Trophoblast cell (in vitro differentiated cells and primary cell): Measurements from ENCODE around the gene ZNF778.
"Not testable (repeated sequence)": the region's sequence is repeated elsewhere in the genome, so short reads cannot be mapped to it uniquely, and the experiment has no call there.

Experiments
- DNase-seq, 2 donors: peaks; one replicate each; pipeline ENCODE4 v3.0.0-alpha.2; 2016
- H2AFZ ChIP-seq: 2 replicates; pipeline ENCODE4 v1.6.1; 2013; ENCODE audit warnings: low read length, moderate library complexity, mild to moderate bottlenecking; ENCODE audit not compliant: insufficient read depth, poor library complexity
- H2AK5ac ChIP-seq: 2 replicates; pipeline ENCODE4 v1.6.1; 2013; ENCODE audit warnings: mild to moderate bottlenecking, low read length
- H2BK120ac ChIP-seq: 2 replicates; pipeline ENCODE4 v1.6.1; 2013; ENCODE audit warnings: low read length, mild to moderate bottlenecking, moderate library complexity; ENCODE audit not compliant: insufficient read depth, poor library complexity
- H2BK12ac ChIP-seq: 2 replicates; pipeline ENCODE4 v1.6.1; 2013; ENCODE audit warnings: mild to moderate bottlenecking, low read length, moderate library complexity
- H2BK5ac ChIP-seq: 2 replicates; pipeline ENCODE4 v1.6.1; 2013; ENCODE audit warnings: low read length, low read depth, moderate library complexity, mild to moderate bottlenecking; ENCODE audit not compliant: poor library complexity
- H3K14ac ChIP-seq: 2 replicates; pipeline ENCODE4 v1.6.1; 2013; ENCODE audit warnings: mild to moderate bottlenecking, low read length
- H3K18ac ChIP-seq: 2 replicates; pipeline ENCODE4 v1.6.1; 2013; ENCODE audit warnings: mild to moderate bottlenecking, low read length
- H3K23ac ChIP-seq: 2 replicates; pipeline ENCODE4 v1.6.1; 2013; ENCODE audit warnings: low read length
- H3K27ac ChIP-seq: 2 replicates; pipeline ENCODE4 v1.5.1; 2013; ENCODE audit warnings: low read depth, mild to moderate bottlenecking, inconsistent platforms, low read length, moderate library complexity
- H3K27me3 ChIP-seq: 2 replicates; pipeline ENCODE4 v1.6.1; 2013; ENCODE audit warnings: inconsistent platforms, mild to moderate bottlenecking, low read length, moderate library complexity; ENCODE audit not compliant: insufficient read depth
- H3K36me3 ChIP-seq, 2 experiments: 1 replicate in 1 of 2; 2 replicates in 1 of 2; pipeline ENCODE4 v1.6.1; 2013; ENCODE audit warnings: low read length in 2 of 2, mild to moderate bottlenecking in 2 of 2, moderate library complexity in 1 of 2; ENCODE audit not compliant: insufficient read depth in 2 of 2, control insufficient read depth in 1 of 2
- H3K4ac ChIP-seq: 2 replicates; pipeline ENCODE4 v1.6.1; 2013; ENCODE audit warnings: low read depth, mild to moderate bottlenecking, low read length, moderate library complexity
- H3K4me1 ChIP-seq, 2 experiments: 1 replicate in 1 of 2; 2 replicates in 1 of 2; pipeline ENCODE4 v1.6.1; 2013; ENCODE audit warnings: low read length in 2 of 2, mild to moderate bottlenecking in 2 of 2, moderate library complexity in 1 of 2; ENCODE audit not compliant: insufficient read depth in 2 of 2, control insufficient read depth in 1 of 2
- H3K4me2 ChIP-seq: 2 replicates; pipeline ENCODE4 v1.6.1; 2013; ENCODE audit warnings: inconsistent platforms, mild to moderate bottlenecking, low read length, moderate library complexity
- H3K4me3 ChIP-seq: 2 replicates; pipeline ENCODE4 v1.5.1; 2013; ENCODE audit warnings: mild to moderate bottlenecking, low read depth, low read length, inconsistent platforms
- H3K79me1 ChIP-seq: one replicate; pipeline ENCODE4 v1.6.1; 2013; ENCODE audit warnings: low read length
- H3K79me2 ChIP-seq: 2 replicates; pipeline ENCODE4 v1.6.1; 2013; ENCODE audit warnings: low read length, mild to moderate bottlenecking; ENCODE audit not compliant: control insufficient read depth, insufficient read depth, poor library complexity
- H3K9ac ChIP-seq: 2 replicates; pipeline ENCODE4 v1.6.1; 2013; ENCODE audit warnings: mild to moderate bottlenecking, low read length
- H3K9me3 ChIP-seq: 2 replicates; pipeline ENCODE4 v1.6.1; 2013; ENCODE audit warnings: low read depth, mild to moderate bottlenecking, control low read depth, inconsistent platforms, low read length; ENCODE audit not compliant: insufficient read depth
- H4K12ac ChIP-seq: 2 replicates; pipeline ENCODE4 v1.6.1; 2013; ENCODE audit warnings: low read depth, mild to moderate bottlenecking, low read length, moderate library complexity
- H4K8ac ChIP-seq: 2 replicates; pipeline ENCODE4 v1.6.1; 2013; ENCODE audit warnings: low read depth, mild to moderate bottlenecking, low read length, moderate library complexity
- H4K91ac ChIP-seq: one replicate; pipeline ENCODE4 v1.6.1; 2013; ENCODE audit warnings: low read depth, mild to moderate bottlenecking, low read length, moderate library complexity
- WGBS: extraction: QIAGEN DNeasy Blood & Tissue Kit; methylation state at CpG from one replicate; pipeline ENCODE4 v1.1.7; 2013; ENCODE audit warnings: missing lambda C conversion rate; ENCODE audit not compliant: insufficient read length, insufficient coverage; ENCODE audit errors: extremely low coverage; 5-methylcytosine and 5-hydroxymethylcytosine counted together

ZNF778 gene

GRCh38 chr16:89184933-89185794, 32.3 kb upstream of the ZNF778 start:
- no peak overlapping the region for H3K23ac ChIP-seq
- H2AK5ac ChIP-seq = no peak overlapping the region
- no peak overlapping the region for H4K12ac ChIP-seq
- no peak overlapping the region for H3K27ac ChIP-seq
- no peak overlapping the region for H3K9ac ChIP-seq
- no peaks in the 10 kb centered on the region for H3K79me1 ChIP-seq
- no peaks in the 10 kb centered on the region for H3K36me3 ChIP-seq
- no peak overlapping the region for H3K14ac ChIP-seq
- no peaks in the 10 kb centered on the region for H3K27me3 ChIP-seq
- no CpG with 5 or more reads among the region's 48 CpGs for WGBS
- H3K4me2 ChIP-seq = no peak overlapping the region
- H3K9me3 ChIP-seq = peaks cover 2% of the 10 kb centered on the region
- no peak overlapping the region for H3K4me3 ChIP-seq
- H4K91ac ChIP-seq = no peak overlapping the region
- H2BK5ac ChIP-seq = no peak overlapping the region
- no peak overlapping the region for H3K18ac ChIP-seq
- no peak overlapping the region for H2BK120ac ChIP-seq
- no peaks in the 10 kb centered on the region for H3K79me2 ChIP-seq
- no peak overlapping the region for H2BK12ac ChIP-seq
- H3K4ac ChIP-seq = no peak overlapping the region
- DNase-seq = no peak
- no peak overlapping the region for H2AFZ ChIP-seq
- H3K4me1 ChIP-seq = no peaks in the 10 kb centered on the region
- no peak overlapping the region for H4K8ac ChIP-seq

- not testable (repeated sequence) for H2AK5ac ChIP-seq, H2AFZ ChIP-seq, H4K8ac ChIP-seq, H3K4me2 ChIP-seq, H3K9me3 ChIP-seq, H3K4ac ChIP-seq, H3K79me1 ChIP-seq, H3K36me3 ChIP-seq, H3K4me1 ChIP-seq, H4K12ac ChIP-seq, H3K27me3 ChIP-seq, H4K91ac ChIP-seq, H3K14ac ChIP-seq, H2BK5ac ChIP-seq, H3K18ac ChIP-seq, H3K79me2 ChIP-seq, H3K27ac ChIP-seq, H2BK12ac ChIP-seq, DNase-seq, H3K4me3 ChIP-seq, H3K23ac ChIP-seq, H2BK120ac ChIP-seq, H3K9ac ChIP-seq
- WGBS = no CpG with 5 or more reads among the region's 30 CpGs
Measured at GRCh38 chr16:89185887-89186592, 31.5 kb upstream of the ZNF778 start.

GRCh38 chr16:89186593-89187031, 30.9 kb upstream of the ZNF778 start:
- not testable (repeated sequence) for H2BK120ac ChIP-seq, H4K8ac ChIP-seq, H3K27ac ChIP-seq, H3K9ac ChIP-seq, H3K4me1 ChIP-seq, H3K79me2 ChIP-seq, H3K27me3 ChIP-seq, H3K4ac ChIP-seq, H4K91ac ChIP-seq, H3K36me3 ChIP-seq, H3K14ac ChIP-seq, H2BK12ac ChIP-seq, H3K4me3 ChIP-seq, H2BK5ac ChIP-seq, H2AFZ ChIP-seq, H3K18ac ChIP-seq, H3K79me1 ChIP-seq, H3K4me2 ChIP-seq, H3K9me3 ChIP-seq, DNase-seq, H2AK5ac ChIP-seq, H4K12ac ChIP-seq, H3K23ac ChIP-seq
- no CpG with 5 or more reads among the region's 20 CpGs for WGBS

- H2AFZ ChIP-seq = no peak overlapping the region
- H3K14ac ChIP-seq = no peak overlapping the region
- H3K79me1 ChIP-seq = no peaks in the 10 kb centered on the region
- no peak overlapping the region for H2BK12ac ChIP-seq
- no peak overlapping the region for H3K23ac ChIP-seq
- peaks cover 4% of the 10 kb centered on the region for H3K9me3 ChIP-seq
- no peaks in the 10 kb centered on the region for H3K36me3 ChIP-seq
- no peaks in the 10 kb centered on the region for H3K79me2 ChIP-seq
- no peak overlapping the region for H2AK5ac ChIP-seq
- no peak overlapping the region for H4K8ac ChIP-seq
- no peak overlapping the region for H2BK5ac ChIP-seq
- H3K27me3 ChIP-seq = peaks cover 3% of the 10 kb centered on the region
- H3K27ac ChIP-seq = no peak overlapping the region
- H2BK120ac ChIP-seq = no peak overlapping the region
- DNase-seq = peak; percentile 18 to 29
- no peak overlapping the region for H3K4ac ChIP-seq
- H3K9ac ChIP-seq = no peak overlapping the region
- H3K4me2 ChIP-seq = no peak overlapping the region
- no peak overlapping the region for H4K91ac ChIP-seq
- WGBS = no CpG with 5 or more reads among the region's 19 CpGs
- peaks cover 0 to 3% of the 10 kb centered on the region in 2 experiments for H3K4me1 ChIP-seq
- no peak overlapping the region for H3K18ac ChIP-seq
- no peak overlapping the region for H3K4me3 ChIP-seq
- no peak overlapping the region for H4K12ac ChIP-seq
Measured at GRCh38 chr16:89187032-89187769, 30.3 kb upstream of the ZNF778 start.
